Measurements from ENCODE around the gene DUSP22.
"Not testable (repeated sequence)": the region's sequence is repeated elsewhere in the genome, so short reads cannot be mapped to it uniquely, and the experiment has no call there.

DUSP22 gene

GRCh38 chr6:291697-292505 lies at the start of gene DUSP22:
DUSP22 (plus strand) TSS chr6:292487; CDS start chr6:292540, 53 bp downstream.
- DNase-seq (ENCODE audit: low spot score) = peak; percentile 72

- no peak for DNase-seq (ENCODE audit: low spot score)
These were observed 45.9 kb upstream of the DUSP22 start for GRCh38 chr6:246352-246751.

- no peak for DNase-seq (ENCODE audit: low spot score)
These were observed 44.9 kb upstream of the DUSP22 start for GRCh38 chr6:247351-247750.

- not testable (repeated sequence) for DNase-seq (ENCODE audit: low spot score)
These were observed 44.2 kb upstream of the DUSP22 start for GRCh38 chr6:248046-248445.

- DNase-seq (ENCODE audit: low spot score) = no peak
These were observed 41.6 kb upstream of the DUSP22 start for GRCh38 chr6:250676-251075.

GRCh38 chr6:251920-252319 lies 40.4 kb upstream of the DUSP22 start:
- no peak for DNase-seq (ENCODE audit: low spot score)

GRCh38 chr6:252775-253535 lies 39.3 kb upstream of the DUSP22 start:
- DNase-seq (ENCODE audit: low spot score) = no peak

GRCh38 chr6:254016-254415 lies 38.3 kb upstream of the DUSP22 start:
- no peak for DNase-seq (ENCODE audit: low spot score)

- peak; percentile 20 for DNase-seq (ENCODE audit: low spot score)
These were observed 37.1 kb upstream of the DUSP22 start for GRCh38 chr6:255041-255750.

- DNase-seq (ENCODE audit: low spot score) = no peak
These were observed 36.6 kb upstream of the DUSP22 start for GRCh38 chr6:255751-256083.

GRCh38 chr6:256169-256568 lies 36.1 kb upstream of the DUSP22 start:
- DNase-seq (ENCODE audit: low spot score) = no peak

GRCh38 chr6:257031-257725 lies 35.1 kb upstream of the DUSP22 start:
- peak; percentile 32 for DNase-seq (ENCODE audit: low spot score)

GRCh38 chr6:257774-258173 lies 34.5 kb upstream of the DUSP22 start:
- no peak for DNase-seq (ENCODE audit: low spot score)

- no peak for DNase-seq (ENCODE audit: low spot score)
These were observed 33.0 kb upstream of the DUSP22 start for GRCh38 chr6:259316-259715.

GRCh38 chr6:259901-260508 lies 32.3 kb upstream of the DUSP22 start:
- no peak for DNase-seq (ENCODE audit: low spot score)

- DNase-seq (ENCODE audit: low spot score) = no peak
These were observed 27.7 kb upstream of the DUSP22 start for GRCh38 chr6:264626-265025.

- no peak for DNase-seq (ENCODE audit: low spot score)
These were observed 23.8 kb upstream of the DUSP22 start for GRCh38 chr6:268394-268935.

GRCh38 chr6:273551-274058 lies 18.7 kb upstream of the DUSP22 start:
- DNase-seq (ENCODE audit: low spot score) = no peak

- DNase-seq (ENCODE audit: low spot score) = no peak
These were observed 14.5 kb upstream of the DUSP22 start for GRCh38 chr6:277746-278145.

GRCh38 chr6:278494-278893 lies 13.8 kb upstream of the DUSP22 start:
- no peak for DNase-seq (ENCODE audit: low spot score)

- DNase-seq (ENCODE audit: low spot score) = no peak
These were observed 12.8 kb upstream of the DUSP22 start for GRCh38 chr6:279341-280029.

Data from pons (tissue), 1 donor.